ENCODE measurements around the gene HDAC6. TPM values are rescaled to one million over a fixed set of nuclear protein-coding genes. Genes with fewer than 3 reads are reported as not detected.

The HDAC6 gene
- total RNA-seq, 4 donors from 2014 or later: 67.3 to 129 (median 93.2) TPM

DNA sequence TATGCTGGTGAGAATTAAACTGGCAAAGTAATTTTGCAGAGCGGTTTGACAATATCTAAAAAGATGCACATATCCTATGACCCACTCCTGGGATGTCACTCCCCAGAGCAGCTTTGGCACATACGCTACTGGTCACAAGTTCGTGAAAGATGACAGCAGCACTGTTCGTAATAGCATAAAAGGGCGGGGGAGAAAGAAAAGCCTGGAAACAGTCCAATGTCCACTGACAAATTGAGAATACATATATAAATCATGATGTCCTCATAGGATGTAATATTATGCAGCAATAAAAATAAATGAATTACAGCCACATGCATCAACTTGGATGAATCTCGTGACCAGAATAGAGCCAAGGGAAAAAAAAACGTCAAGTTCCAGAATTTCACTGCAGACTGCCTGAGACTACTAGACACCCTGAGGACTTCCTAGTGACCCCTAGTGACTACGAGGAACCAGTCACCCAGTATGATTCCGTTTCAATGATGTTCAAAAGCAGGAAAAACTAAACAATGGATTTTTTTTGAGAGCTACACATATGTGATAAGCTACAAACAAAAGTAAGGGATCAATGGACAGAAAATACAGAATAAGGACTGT is 31.8 kb downstream of the HDAC6 start:
- peaks cover 23% of the 10 kb centered on the region for H3K27me3 ChIP-seq
- H3K4me3 ChIP-seq: no peak overlapping the region
- no peak for DNase-seq (ENCODE audit: low spot score in 2 of 2)
- no peaks in the 10 kb centered on the region for H3K9me3 ChIP-seq
- TF ChIP-seq EP300 (IDR thresholded peaks at IDR 0.05) (no peak), POLR2A (IDR thresholded peaks at IDR 0.05) (no peak), POLR2AphosphoS5 (IDR thresholded peaks at IDR 0.05) (no peak)
- TF ChIP-seq, protein P1, sequence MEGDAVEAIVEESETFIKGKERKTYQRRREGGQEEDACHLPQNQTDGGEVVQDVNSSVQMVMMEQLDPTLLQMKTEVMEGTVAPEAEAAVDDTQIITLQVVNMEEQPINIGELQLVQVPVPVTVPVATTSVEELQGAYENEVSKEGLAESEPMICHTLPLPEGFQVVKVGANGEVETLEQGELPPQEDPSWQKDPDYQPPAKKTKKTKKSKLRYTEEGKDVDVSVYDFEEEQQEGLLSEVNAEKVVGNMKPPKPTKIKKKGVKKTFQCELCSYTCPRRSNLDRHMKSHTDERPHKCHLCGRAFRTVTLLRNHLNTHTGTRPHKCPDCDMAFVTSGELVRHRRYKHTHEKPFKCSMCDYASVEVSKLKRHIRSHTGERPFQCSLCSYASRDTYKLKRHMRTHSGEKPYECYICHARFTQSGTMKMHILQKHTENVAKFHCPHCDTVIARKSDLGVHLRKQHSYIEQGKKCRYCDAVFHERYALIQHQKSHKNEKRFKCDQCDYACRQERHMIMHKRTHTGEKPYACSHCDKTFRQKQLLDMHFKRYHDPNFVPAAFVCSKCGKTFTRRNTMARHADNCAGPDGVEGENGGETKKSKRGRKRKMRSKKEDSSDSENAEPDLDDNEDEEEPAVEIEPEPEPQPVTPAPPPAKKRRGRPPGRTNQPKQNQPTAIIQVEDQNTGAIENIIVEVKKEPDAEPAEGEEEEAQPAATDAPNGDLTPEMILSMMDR (IDR thresholded peaks at IDR 0.05): no peak
- H3K36me3 ChIP-seq: no peaks in the 10 kb centered on the region
- H3K4me1 ChIP-seq: peaks cover 6% of the 10 kb centered on the region
- no peak overlapping the region for H3K27ac ChIP-seq
- 57% methylated on average over 9 of the region's 9 CpGs for WGBS

DNA sequence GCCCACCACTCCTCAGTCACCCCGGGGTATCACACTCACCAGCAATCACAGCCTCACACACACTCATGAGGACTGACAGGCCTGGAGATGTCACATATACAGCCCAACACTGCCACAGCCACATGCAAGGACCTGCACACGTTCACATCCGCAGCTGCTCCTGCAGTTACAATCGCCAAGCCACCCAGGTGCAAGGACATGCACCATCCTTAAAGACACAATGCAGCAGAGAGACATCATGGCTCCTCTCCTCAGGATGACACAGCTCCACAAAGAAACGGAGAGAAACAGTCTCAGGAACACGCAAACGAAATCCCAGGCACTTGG is 32.5 kb downstream of the HDAC6 start:
- 47% methylated on average over 7 of the region's 7 CpGs for WGBS
- no peak overlapping the region for H3K4me3 ChIP-seq

DNA sequence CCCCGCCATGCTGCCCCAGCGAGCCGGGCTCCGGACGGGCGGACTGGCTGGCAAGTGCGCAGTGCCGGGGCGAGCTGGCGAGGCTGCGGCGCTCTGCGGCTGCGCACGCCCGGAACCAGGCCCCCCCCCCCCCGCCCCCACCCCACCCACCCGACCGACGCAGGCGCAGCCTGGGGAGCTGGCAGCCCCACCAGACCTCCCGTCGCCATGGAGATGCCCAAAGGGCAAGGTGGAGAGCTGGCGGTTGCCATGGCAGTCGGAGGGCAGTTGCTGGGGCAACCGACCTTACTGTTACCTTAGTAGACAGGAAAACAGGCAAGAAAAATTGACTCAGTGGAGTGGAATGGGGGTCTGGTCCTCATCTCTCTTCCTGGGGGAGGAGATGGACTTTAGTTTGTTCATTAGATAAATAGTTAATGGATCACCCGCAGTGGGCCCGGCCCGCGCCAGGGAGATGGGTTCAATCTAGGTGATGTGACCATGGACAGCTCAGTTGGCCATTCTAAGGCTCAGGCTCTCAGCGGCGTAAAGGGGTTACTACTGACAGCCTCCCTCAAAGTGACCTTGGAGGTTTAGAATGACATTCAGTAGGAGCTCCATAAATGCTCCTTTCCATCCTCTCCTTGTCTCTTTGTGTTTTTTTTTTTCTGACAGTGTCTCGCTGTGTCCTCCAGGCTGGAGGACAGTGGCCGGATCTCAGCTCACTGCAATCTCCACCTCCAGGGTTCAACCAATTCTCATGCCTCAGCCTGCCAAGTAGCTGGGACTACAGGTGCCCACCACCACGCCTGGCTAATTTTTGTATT is 33.9 kb downstream of the HDAC6 start, which contains the start of gene PCSK1N:
Gene PCSK1N, minus strand, starts transcription at position 87 of the 806 bp plus-strand sequence. Its CDS starts 78 bp downstream, at position 9.
- Histone ChIP-seq H3K4me3 (peak within 1 kb of the TSS; percentile 50), H3K9me3 (no peaks in the 10 kb centered on the region), H3K27me3 (peaks cover 23% of the 10 kb centered on the region), H3K27ac (no peak within 1 kb of the TSS), H3K36me3 (no peaks in the 10 kb centered on the region), H3K4me1 (peaks cover 6% of the 10 kb centered on the region)
- WGBS: 59% methylated on average over 12 of the region's 35 CpGs
- no peak for TF ChIP-seq POLR2AphosphoS5 (IDR thresholded peaks at IDR 0.05)
- no peak for TF ChIP-seq POLR2A (IDR thresholded peaks at IDR 0.05)
- TF ChIP-seq, protein P1 (IDR thresholded peaks at IDR 0.05): no peak
- TF ChIP-seq EP300 (IDR thresholded peaks at IDR 0.05): no peak
- DNase-seq (ENCODE audit: low spot score in 2 of 2): no peak

More for the DNA sequence above, 32.5 kb downstream of the HDAC6 start:
- TF ChIP-seq EP300 (IDR thresholded peaks at IDR 0.05) (no peak), POLR2AphosphoS5 (IDR thresholded peaks at IDR 0.05) (no peak), POLR2A (IDR thresholded peaks at IDR 0.05) (no peak)
- TF ChIP-seq, protein P1 (IDR thresholded peaks at IDR 0.05): no peak
- H3K4me1 ChIP-seq: peaks cover 6% of the 10 kb centered on the region
- no peak for DNase-seq (ENCODE audit: low spot score in 2 of 2)
- H3K27me3 ChIP-seq: peaks cover 23% of the 10 kb centered on the region
- H3K27ac ChIP-seq: no peak overlapping the region
- H3K9me3 ChIP-seq: no peaks in the 10 kb centered on the region
- H3K36me3 ChIP-seq: no peaks in the 10 kb centered on the region

DNA sequence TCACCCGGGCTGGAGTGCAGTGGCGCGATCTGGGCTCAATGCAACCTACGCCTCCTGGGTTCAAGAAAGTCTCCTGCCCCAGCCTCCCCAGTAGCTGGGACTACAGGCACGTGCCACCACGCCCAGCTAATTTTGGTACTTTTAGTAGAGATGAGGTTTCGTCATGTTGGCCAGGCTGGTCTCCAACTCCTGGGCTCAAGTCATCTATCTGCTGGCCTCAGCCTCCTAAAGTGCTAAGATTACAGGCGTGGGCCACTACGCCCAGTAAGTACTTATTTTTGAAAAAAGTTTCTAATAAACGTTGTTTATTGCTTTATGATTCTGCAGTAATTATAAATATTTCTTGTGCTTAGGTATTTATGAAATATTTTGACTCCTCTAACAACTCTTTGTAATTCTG is 37.8 kb downstream of the HDAC6 start:
- Histone ChIP-seq H3K27ac (no peak overlapping the region), H3K4me1 (peaks cover 6% of the 10 kb centered on the region), H3K4me3 (no peak overlapping the region), H3K9me3 (no peaks in the 10 kb centered on the region), H3K27me3 (peaks cover 5% of the 10 kb centered on the region), H3K36me3 (no peaks in the 10 kb centered on the region)
- DNase-seq (ENCODE audit: low spot score in 2 of 2): peak in 1 of 2 donors; percentile 6
- WGBS: 85% methylated on average over 10 of the region's 10 CpGs
- no peak for TF ChIP-seq POLR2A (IDR thresholded peaks at IDR 0.05)
- TF ChIP-seq, protein P1 (IDR thresholded peaks at IDR 0.05): no peak
- TF ChIP-seq POLR2AphosphoS5 (IDR thresholded peaks at IDR 0.05): no peak
- no peak for TF ChIP-seq EP300 (IDR thresholded peaks at IDR 0.05)

DNA sequence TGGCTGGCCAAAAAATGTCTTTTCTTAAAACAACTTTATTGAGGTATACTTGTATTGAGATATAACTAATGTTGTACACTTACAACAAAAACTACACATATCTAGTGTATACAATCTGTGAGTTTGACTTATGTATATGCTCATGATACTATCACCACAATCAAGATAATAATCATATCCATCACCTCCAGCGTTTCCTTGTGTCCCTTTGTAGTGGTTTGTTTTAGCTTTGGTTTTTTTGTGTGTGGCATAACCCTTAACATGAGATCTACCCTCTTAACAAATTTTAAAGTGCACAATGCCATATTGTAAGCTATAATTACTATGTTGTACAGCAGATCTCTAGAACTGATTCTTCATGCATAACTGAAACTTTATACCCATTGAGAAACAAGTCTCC is 47.0 kb downstream of the HDAC6 start:
- H3K36me3 ChIP-seq: no peaks in the 10 kb centered on the region
- no peak for TF ChIP-seq POLR2A (IDR thresholded peaks at IDR 0.05)
- TF ChIP-seq, protein P1 (IDR thresholded peaks at IDR 0.05): no peak
- TF ChIP-seq EP300 (IDR thresholded peaks at IDR 0.05): no peak
- TF ChIP-seq POLR2AphosphoS5 (IDR thresholded peaks at IDR 0.05): no peak
- no peaks in the 10 kb centered on the region for H3K9me3 ChIP-seq
- no peak for DNase-seq (ENCODE audit: low spot score in 2 of 2)
- no peak overlapping the region for H3K4me3 ChIP-seq
- WGBS: 49% methylated on average over 1 of the region's 1 CpG
- H3K27me3 ChIP-seq: no peaks in the 10 kb centered on the region
- no peaks in the 10 kb centered on the region for H3K4me1 ChIP-seq
- H3K27ac ChIP-seq: no peak overlapping the region

Data from suprapubic skin (tissue), 4 donors.